Measurements from ENCODE around the gene JAKMIP2.
A peak's percentile ranks its signal among the peaks of the same experiment; 100 is the strongest.
"Not testable (repeated sequence)": the region's sequence is repeated elsewhere in the genome, so short reads cannot be mapped to it uniquely, and the experiment has no call there.

JAKMIP2 gene

GRCh38 chr5:147782110-147783028 lies at the start of gene JAKMIP2:
Gene JAKMIP2 (minus strand): TSS chr5:147782728. CDS start chr5:147671806, 110,922 bp downstream.
- DNase-seq, result peak; percentile 96

DNA sequence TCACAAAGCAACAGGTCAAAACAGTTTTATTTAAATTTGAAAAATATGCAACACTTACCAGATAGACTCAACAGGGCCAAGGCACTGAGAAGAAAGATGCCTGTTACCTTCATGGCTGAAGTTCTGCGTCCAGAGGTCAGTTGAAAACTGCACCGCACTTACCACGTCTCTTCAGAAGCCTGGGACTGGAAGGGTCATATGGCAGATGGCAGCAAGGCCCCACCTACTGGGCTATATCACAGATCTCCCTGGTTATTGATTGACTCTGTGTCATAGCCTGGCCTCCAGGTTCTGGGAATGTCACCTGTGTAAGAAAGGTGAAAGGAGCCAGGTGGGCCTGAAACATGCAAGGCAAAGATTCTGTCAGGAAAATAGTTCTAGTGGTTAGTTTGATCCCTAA lies 48.9 kb upstream of the JAKMIP2 start, which contains the start of gene SPINK1:
TSS of gene SPINK1 (minus strand) at position 207 of the 400 bp plus-strand sequence. CDS start at position 113, 94 bp downstream.
- no peak for DNase-seq

DNA sequence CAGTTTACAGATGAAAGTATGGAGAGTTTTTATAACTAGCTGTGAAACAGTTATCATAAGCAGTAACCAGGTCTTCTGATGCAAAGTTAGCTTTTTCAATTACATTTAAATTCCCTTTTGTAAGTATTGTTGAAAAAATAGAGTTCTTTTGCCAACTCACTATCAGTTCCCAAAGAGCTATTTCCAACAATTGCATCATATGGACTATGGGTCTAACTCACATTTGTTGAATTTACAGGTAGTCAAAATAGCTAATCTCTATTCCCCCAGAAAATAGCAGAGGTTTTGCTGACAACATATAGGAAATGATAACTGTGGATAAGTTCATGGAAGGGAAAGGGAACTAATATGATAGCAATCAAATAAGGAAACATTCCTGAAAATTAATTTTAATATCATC lies 47.5 kb upstream of the JAKMIP2 start:
- DNase-seq, result no peak

- DNase-seq, result not testable (repeated sequence)
These were observed 44.5 kb upstream of the JAKMIP2 start for GRCh38 chr5:147827017-147827416.

DNA sequence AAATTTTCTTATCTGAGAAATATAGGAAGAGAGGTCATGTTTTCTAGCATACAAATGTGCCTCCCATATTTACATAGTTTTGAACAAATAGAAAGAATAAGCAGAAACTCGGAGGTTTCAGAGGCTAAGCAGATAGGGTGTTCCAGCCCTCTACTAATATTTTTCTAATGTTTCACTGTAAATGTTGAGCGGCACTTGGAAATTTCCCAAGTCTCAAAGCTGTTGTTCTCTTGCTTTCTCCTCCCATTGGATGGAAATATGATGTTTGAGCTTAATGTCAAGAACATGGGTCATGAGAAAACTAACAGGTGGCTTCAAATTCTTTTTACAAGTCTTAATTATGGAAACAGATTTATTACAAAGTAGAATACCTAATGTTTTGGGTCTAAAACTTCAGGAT lies 43.8 kb upstream of the JAKMIP2 start:
- no peak for DNase-seq

DNA sequence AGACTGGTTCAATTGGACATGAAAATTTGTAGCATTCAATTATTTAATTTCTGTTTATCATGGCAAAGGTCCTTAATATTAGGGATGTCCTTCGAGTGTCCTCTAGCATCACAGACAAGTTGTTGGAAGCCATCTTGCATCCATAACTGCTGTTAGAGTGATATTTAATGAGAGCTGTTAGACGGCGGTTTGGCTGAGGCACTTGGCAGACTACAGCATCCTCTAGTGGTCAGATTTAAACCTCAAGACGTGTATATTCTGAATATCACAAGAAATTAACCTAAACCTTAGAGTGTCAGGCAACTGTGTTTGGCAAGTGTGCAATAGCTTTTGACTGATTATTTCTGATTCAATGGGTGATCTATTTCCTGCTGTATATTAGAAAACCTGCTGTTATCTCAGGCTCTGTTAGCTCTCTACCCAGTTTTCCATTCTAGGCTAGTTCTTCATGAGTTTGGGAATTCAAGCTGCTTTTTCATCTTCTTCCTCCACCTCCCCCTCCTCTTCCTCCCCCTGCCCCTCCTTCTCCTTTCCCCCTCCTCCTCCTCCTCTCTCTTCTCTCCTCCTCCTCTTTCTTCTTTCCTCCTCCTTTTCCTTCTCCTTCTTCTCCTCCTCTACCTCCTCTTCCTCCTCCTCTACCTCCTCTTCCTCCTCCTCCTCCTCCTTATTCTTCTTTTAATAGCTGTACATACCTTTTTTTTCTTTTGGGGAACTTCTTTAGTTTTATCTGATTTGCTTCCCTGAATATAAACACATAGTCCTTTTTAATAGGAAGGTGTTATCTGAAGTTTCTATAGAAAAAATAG lies 40.4 kb upstream of the JAKMIP2 start:
- DNase-seq, result peak; percentile 66

GRCh38 chr5:147822222-147822621 lies 39.7 kb upstream of the JAKMIP2 start:
- not testable (repeated sequence) for DNase-seq

DNA sequence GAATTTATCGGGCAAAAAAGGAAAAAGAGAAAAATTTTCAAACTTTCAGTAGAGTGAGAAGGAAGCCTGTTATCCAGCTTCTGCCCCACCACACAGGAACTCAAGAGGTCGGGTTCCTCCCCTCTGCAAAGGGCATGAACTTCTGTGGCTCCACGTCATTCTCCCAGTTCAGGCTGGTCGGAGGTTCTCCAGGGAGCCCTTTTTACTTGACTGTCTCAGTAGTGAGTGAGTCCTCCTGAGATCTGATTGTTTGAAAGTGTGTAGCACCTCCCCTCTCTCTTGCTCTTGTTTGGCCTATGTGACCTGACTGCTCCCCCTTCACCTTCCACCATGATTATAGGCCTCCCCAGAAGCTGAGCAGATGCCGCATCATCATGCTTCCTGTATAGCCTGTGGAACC lies 39.2 kb upstream of the JAKMIP2 start:
- no peak for DNase-seq

GRCh38 chr5:147819261-147819770 lies 36.8 kb upstream of the JAKMIP2 start:
- no peak for DNase-seq

DNA sequence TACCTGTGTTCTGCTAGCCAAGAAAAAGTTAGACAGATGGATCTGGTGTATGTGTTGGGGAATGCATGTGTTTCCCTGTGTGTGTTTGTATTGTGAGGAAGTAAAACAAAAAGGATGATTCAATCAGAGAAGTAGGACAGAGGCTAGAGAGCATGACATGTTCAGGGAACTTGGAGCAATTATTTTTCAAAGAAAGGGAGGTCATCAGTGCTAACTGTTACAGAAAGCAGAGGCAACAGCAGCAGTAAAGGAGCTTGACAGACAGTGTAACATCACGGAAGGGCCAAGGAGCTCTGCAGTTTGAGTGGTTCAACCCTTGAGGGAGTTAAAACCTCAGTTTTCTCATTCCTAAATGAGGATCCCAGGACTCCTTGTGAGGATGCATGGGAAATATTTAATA lies 35.8 kb upstream of the JAKMIP2 start:
- DNase-seq, result no peak

DNA sequence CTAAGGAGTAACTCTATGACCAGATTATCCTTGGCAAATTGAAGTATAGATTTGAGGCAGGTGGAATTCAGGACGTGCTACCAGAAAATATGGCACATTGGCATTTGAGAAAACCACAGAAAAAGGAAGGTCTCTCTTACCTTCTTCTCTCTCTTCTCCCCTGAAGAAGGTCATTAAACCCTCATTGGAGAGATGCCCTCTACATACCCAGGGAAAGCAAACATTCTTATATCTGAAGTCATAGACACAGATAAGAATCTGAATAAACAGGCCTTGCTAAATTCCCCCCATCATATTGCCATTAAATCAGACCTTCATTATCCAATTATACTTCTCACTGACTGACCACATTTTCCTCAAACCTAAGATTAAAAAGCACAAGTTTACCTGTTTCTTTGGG lies 31.2 kb upstream of the JAKMIP2 start:
- DNase-seq, result no peak

DNA sequence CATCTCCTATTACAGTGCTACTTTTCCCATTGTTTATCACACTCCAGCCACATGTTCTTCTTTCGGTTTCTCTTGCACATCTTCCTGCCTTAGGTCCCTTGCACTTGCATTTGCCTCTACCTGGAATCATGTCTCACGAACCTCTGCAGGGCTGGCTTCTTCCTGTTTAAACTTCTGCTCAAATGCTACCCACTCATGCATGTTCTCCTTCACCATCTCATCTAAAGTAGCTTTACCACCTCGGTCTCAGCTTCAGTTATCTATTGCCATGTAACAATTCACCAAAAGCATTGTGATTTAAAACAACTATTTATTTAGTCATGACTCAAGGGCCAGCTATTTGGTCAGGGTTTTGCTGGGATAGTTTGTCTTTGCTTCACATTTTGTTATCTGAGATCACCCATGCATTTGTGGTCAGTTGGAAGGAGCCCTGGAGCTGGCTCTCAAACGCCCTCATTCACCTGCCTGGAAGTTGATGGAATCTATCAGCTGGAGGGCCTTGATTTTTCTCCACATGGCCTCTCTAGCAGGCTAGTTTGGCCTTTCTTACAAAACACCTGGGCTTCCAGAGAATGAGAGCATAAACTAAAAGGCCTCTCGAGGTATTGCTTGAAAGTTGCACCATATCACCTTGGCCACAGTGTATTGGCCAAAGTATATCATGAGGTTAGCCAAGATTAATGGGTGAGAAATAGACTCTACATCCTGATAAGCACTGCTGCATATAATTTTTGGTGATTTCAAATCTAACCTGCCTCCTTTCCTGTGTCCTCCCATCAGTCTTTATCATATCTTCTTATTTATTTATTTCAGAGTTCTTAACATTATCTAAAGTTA lies 27.5 kb upstream of the JAKMIP2 start:
- DNase-seq, result no peak

DNA sequence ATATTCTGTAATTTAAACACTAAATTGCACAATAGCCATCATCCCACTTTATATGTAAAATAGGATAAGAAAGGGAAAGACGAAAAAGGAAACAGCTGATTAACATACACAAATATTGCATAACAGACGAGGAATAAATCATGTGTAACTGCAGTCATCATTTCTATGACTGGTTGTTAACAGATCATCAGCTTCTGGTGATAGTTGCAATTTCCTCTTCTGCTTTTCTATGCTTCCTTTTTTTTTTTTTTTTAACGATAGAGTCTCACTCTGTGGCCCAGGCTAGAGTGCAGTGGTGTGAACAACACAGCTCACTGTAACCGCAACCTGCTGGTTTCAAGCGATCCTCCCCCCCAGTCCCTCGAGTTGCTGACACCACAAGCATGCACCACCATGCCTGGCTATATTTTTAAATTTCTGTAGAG lies 22.5 kb upstream of the JAKMIP2 start:
- no peak for DNase-seq

DNA sequence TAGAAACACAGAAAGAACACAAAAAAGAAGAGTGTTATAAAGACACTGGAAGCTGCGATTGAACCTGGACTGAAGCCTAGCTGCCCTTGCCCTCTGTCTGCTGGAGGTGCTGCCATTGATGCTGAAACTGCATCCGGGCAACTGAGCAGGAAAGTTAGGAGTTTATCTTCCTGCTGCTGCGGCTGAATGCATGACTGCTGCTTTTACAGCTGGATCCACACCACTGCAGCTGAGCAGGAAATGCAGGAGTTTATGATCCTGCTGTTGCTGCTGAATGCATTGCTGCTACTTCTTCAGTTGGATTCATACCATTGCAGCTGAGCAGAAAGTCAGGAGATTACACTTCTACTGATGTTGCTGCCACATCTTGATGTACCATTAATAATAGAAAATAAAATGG lies 21.8 kb upstream of the JAKMIP2 start:
- no peak for DNase-seq

DNA sequence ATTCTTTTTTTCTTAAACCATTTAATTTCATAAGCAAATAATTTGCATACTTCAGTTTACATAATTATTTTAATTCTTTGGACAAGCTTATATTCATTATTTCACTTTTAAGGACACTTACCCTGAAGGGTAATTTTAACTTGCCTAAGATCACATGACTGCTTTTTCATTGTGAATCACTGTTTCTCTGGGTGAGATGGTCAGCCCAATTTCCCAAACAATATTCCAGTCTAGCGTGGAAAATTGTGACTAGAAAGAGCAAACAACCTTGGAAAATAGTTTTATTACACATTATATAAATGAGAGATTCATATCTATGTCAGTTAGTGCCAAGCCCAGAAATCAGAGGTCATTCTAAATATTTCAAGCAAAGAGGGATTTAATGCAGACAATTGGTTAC lies 21.4 kb upstream of the JAKMIP2 start:
- no peak for DNase-seq

DNA sequence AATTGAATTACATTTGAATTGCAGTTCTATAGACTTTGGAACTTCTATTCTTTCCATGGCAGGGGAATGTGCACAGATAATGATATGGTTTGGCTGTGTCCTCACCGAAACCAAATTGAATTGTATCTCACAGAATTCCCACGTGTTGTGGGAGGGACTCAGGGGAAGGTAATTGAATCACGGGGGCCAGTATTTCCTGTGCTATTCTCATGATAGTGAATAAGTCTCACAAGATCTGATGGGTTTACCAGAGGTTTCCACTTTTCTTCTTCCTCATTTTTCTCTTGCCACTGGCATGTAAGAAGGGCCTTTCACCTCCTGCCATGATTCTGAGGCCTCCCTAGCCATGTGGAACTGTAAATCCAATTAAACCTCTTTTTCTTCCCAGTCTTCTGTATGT lies 20.6 kb upstream of the JAKMIP2 start:
- DNase-seq, result not testable (repeated sequence)

- no peak for DNase-seq
These were observed 18.9 kb upstream of the JAKMIP2 start for GRCh38 chr5:147801461-147801860.

DNA sequence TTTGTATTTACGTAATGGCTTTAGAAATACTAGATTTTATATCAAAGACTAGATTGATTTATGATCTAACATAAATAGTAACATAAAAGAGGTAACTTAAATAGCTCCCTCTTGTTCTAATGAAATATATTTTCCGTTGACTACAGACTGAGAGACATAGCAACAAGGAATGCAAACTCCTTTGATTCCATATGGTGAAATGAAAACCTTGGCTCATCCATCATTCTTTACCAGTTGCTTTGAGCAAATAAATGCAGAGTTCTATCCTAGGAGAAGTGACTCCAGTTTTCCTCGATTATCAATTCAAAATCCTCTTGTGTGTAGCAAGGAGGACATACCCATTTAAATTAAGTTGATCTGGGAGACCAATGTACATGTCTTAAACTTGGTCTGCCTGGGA lies 18.0 kb upstream of the JAKMIP2 start:
- DNase-seq, result no peak

- DNase-seq, result no peak
These were observed 14.2 kb upstream of the JAKMIP2 start for GRCh38 chr5:147796556-147797308.

DNA sequence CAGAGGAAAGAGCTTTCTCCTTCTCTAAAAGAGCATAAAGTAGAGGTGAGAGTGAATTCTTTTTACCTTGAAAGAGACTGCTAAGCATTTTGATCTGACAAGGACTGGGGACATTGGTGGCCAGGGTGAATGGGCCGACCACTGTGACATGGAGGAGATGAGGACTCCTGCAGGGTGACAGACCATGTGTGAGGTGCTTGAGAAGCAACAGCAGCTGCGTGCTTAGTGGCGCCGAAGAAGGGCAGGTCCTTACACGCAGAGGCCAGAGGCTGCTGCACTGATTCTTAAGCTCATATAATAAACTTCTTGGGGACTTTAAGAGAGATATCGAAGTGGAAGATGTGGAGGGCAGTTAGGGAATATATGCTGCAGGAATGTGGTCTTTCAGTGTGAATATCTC lies 8.7 kb upstream of the JAKMIP2 start:
- DNase-seq, result no peak

DNA sequence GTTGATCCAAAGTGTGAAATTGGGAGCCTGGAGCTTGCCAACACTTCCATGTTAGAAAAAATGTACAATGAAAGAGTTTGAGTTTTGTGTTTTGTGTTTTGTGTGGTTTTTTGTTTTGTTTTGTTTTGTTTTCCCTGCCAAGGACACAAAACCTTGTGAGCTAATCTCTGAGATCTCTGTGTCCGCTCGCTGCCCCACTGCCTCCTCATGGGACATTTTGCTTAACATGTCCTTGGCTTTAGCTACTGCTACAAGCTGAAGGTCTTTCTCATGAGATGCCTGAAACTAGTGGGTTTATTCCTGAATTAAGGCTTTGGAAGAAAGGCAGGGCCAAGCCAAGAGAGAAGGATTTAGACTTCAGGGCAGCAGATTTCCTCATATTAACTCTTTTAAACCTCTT lies 7.3 kb upstream of the JAKMIP2 start:
- DNase-seq, result no peak

- DNase-seq, result no peak
These were observed 5.5 kb upstream of the JAKMIP2 start for GRCh38 chr5:147788023-147788422.
